GM23248 (cell line): Measurements from ENCODE around the gene TARDBP. TPM values are rescaled to one million over a fixed set of nuclear protein-coding genes. Genes with fewer than 3 reads are reported as not detected.
"Not testable (repeated sequence)": the region's sequence is repeated elsewhere in the genome, so short reads cannot be mapped to it uniquely, and the experiment has no call there.

Experiments used
- DNase-seq: peaks from one replicate; pipeline ENCODE4 v3.0.0-alpha.2; 2015
- H2AFZ ChIP-seq: fragments of 200-600 bp; sonication (generic); 2 replicates; pipeline ENCODE4 v1.6.1; 2016; ENCODE audit warnings: antibody characterized with exemption
- H3F3A ChIP-seq: fragments of 200-600 bp; sonication (generic); 2 replicates; pipeline ENCODE4 v1.6.1; 2016; ENCODE audit warnings: mild to moderate bottlenecking, antibody characterized with exemption, mixed run types; ENCODE audit not compliant: insufficient read depth
- H3K27ac ChIP-seq: fragments of 200-600 bp; sonication (generic); 2 replicates; pipeline ENCODE4 v1.5.1; 2016; ENCODE audit warnings: mild to moderate bottlenecking
- H3K27me3 ChIP-seq: fragments of 200-600 bp; sonication (generic); replicated peaks from 2 replicates; pipeline ENCODE4 v1.6.1; 2016; ENCODE audit warnings: mild to moderate bottlenecking; ENCODE audit not compliant: insufficient read depth
- H3K36me3 ChIP-seq: fragments of 200-600 bp; sonication (generic); 2 replicates; pipeline ENCODE4 v1.6.1; 2016; ENCODE audit warnings: low read depth, mild to moderate bottlenecking
- H3K4me1 ChIP-seq: fragments of 200-600 bp; sonication (generic); 2 replicates; pipeline ENCODE4 v1.6.1; 2016; ENCODE audit warnings: mild to moderate bottlenecking; ENCODE audit not compliant: insufficient read depth
- H3K4me2 ChIP-seq: fragments of 200-600 bp; sonication (generic); one replicate; pipeline ENCODE4 v1.6.1; 2016; ENCODE audit warnings: mild to moderate bottlenecking; ENCODE audit not compliant: unreplicated experiment
- H3K4me3 ChIP-seq: fragments of 200-600 bp; sonication (generic); 2 replicates; pipeline ENCODE4 v1.5.1; 2016; ENCODE audit warnings: mild to moderate bottlenecking
- H3K79me2 ChIP-seq: fragments of 200-600 bp; sonication (generic); 2 replicates; pipeline ENCODE4 v1.6.1; 2016; ENCODE audit warnings: mild to moderate bottlenecking; ENCODE audit not compliant: insufficient read depth
- H3K9ac ChIP-seq: fragments of 200-600 bp; sonication (generic); 2 replicates; pipeline ENCODE4 v1.6.1; 2016; ENCODE audit warnings: mild to moderate bottlenecking
- H3K9me2 ChIP-seq: fragments of 200-600 bp; sonication (generic); 2 replicates; pipeline ENCODE4 v1.6.1; 2016; ENCODE audit warnings: mixed run types, mild to moderate bottlenecking, moderate library complexity; ENCODE audit not compliant: insufficient read depth
- H3K9me3 ChIP-seq: fragments of 200-600 bp; sonication (generic); one replicate; pipeline ENCODE4 v1.6.1; 2017; ENCODE audit warnings: low read depth
- H4K20me1 ChIP-seq: fragments of 200-600 bp; sonication (generic); 2 replicates; pipeline ENCODE4 v1.6.0; 2016; ENCODE audit not compliant: insufficient read depth
- EZH2 ChIP-seq: fragments of 200-600 bp; sonication (generic); IDR thresholded peaks from 2 replicates; pipeline ENCODE4 v1.6.1; 2018; ENCODE audit warnings: antibody characterized with exemption, mild to moderate bottlenecking; ENCODE audit not compliant: insufficient read depth, poor library complexity, severe bottlenecking
- EZH2phosphoT487 ChIP-seq: fragments of 200-600 bp; sonication (generic); IDR thresholded peaks from 2 replicates; pipeline ENCODE4 v1.6.1; 2018; ENCODE audit warnings: antibody characterized with exemption, moderate library complexity, mild to moderate bottlenecking, low read depth; ENCODE audit not compliant: insufficient read depth
- WGBS, 2 experiments: methylation state at CpG; one replicate each; pipeline ENCODE4 v1.1.6; 2015 to 2017; ENCODE audit warnings: low lambda C conversion rate in 2 of 2, low coverage in 1 of 2; ENCODE audit errors: missing lambda C conversion rate in 2 of 2; 5-methylcytosine and 5-hydroxymethylcytosine counted together
- in situ Hi-C: fragments of 300-500 bp; cut with MboI; formaldehyde crosslinking; loops from 2 replicates; pipeline ENCODE4 v1.15.0; 2020
- polyA plus RNA-seq: library from polyadenylated mRNA; unstranded; fragments of >200 nt; fragmentation: Nextera tagmentation; extraction: Ambion mirVana; gene quantifications from 2 replicates; pipeline ENCODE4 v1.2.1, GENCODE V29; 2016
- total RNA-seq: library from RNA; depleted of rRNA; stranded (reverse); fragments of >200 nt; shearing (Covaris generic); gene quantifications from 2 replicates; pipeline ENCODE4 v1.2.3, GENCODE V29; 2014

TARDBP gene
- total and polyA plus RNA-seq, 2 experiments from 2014 or later = 36.0 to 128 TPM

DNA sequence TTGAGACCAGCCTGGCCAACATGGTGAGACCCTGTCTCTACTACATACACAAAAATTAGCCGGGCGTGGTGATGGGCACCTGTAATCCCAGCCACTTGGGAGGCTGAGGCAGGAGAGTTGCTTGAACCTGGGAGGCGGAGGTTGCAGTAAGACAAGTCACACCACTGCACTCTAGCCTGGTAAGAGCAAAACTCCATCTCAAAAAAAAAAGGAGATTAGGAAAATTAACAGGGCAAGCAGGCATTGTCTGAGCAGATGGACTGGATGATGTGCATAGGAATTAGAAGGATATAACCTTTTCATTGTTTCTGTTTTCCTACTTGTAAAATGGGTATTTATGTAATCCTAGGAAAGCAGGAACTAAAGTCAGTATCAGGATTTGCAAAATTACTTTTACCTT, 15.6 kb downstream of the TARDBP start:
- no peak for DNase-seq
- no peaks in the 10 kb centered on the region for H3K9me3 ChIP-seq
- H3K9ac ChIP-seq = no peak overlapping the region
- H2AFZ ChIP-seq = no peak overlapping the region
- peaks cover 28% of the 10 kb centered on the region for H3K79me2 ChIP-seq
- H4K20me1 ChIP-seq = no peaks in the 10 kb centered on the region
- H3K4me1 ChIP-seq = peaks cover 6% of the 10 kb centered on the region; the same call in 1 of the 2 replicates
- in situ Hi-C loops = no loop called here
- H3K4me2 ChIP-seq = no peak overlapping the region
- no peaks in the 10 kb centered on the region for H3K9me2 ChIP-seq
- H3F3A ChIP-seq = peaks cover 52% of the 10 kb centered on the region
- 69 to 72% methylated on average over 3 of the region's 3 CpGs for WGBS, 2 experiments
- TF ChIP-seq EZH2phosphoT487 (no peak), EZH2 (no peak)
- no peaks in the 10 kb centered on the region for H3K27me3 ChIP-seq
- no peak overlapping the region for H3K4me3 ChIP-seq
- H3K36me3 ChIP-seq = peaks cover 34% of the 10 kb centered on the region
- no peak overlapping the region for H3K27ac ChIP-seq

DNA sequence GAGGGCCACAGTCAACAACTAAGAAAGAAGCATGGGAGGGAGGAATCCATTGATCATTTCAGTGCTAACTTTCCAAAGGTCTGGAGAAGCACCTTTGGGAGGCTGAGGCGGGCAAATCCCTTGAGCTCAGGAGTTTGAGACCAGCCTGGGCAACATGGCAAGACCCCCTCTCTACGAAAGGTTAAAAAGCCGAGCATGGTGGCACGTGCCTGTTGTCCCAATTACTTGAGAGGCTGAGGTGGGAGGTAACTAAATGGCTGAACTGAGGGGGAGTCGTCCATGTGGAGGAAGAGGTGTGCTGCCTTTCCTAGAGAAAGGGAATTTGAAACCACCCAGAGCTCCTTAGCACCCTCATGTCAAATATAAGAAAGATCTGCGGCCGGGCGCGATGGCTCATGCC, 18.4 kb downstream of the TARDBP start:
- no peak overlapping the region for H3K4me2 ChIP-seq
- peaks cover 41% of the 10 kb centered on the region for H3F3A ChIP-seq
- WGBS, 2 experiments = 96 to 99% methylated on average over 9 of the region's 9 CpGs
- H3K9ac ChIP-seq = no peak overlapping the region
- no peaks in the 10 kb centered on the region for H3K9me3 ChIP-seq
- peaks cover 14% of the 10 kb centered on the region for H3K36me3 ChIP-seq
- TF ChIP-seq EZH2phosphoT487 (no peak), EZH2 (no peak)
- H3K9me2 ChIP-seq = no peaks in the 10 kb centered on the region
- H4K20me1 ChIP-seq = no peaks in the 10 kb centered on the region
- in situ Hi-C loops = loop anchor here (10.0 kb wide), 1 partner anchor 604 kb away; no protein-coding TSS in a partner anchor
- no peak for DNase-seq
- H2AFZ ChIP-seq = no peak overlapping the region
- H3K4me1 ChIP-seq = no peaks in the 10 kb centered on the region
- no peaks in the 10 kb centered on the region for H3K27me3 ChIP-seq
- no peak overlapping the region for H3K4me3 ChIP-seq
- H3K79me2 ChIP-seq = peaks cover 2% of the 10 kb centered on the region; the same call in 1 of the 2 replicates
- H3K27ac ChIP-seq = no peak overlapping the region

DNA sequence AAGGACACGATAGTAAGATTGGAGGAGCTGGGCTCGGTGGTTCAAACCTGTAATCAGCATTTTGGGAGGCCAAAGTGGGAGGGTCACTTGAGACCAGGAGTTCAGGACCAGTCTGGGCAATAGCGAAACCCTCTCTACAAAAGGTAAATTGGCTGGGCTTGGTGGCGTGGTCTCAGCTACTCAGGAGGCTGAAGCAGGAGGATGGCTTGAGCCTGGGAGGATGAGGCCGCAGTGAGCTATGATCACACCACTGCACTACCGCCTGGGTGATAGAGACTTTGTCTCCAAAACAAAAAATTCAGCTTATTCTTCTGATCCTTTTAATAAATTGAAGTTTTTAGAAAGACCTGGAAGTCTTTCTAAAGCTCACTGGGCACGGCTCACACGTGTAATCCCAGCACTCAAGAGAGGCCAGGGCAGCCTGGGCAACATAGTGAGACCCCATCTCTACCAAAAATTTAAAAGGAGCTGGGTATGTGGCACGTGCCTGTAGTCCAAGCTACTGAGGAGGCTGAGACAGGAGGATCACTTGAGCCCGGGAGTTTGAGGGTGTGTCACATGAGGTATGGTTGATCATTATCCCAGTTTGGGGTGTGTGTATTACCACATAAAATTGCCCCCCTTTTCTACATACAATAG, 19.3 kb downstream of the TARDBP start:
- Histone ChIP-seq H3K9me2 (no peaks in the 10 kb centered on the region), H3K9me3 (no peaks in the 10 kb centered on the region), H3K27ac (no peak overlapping the region), H3K4me2 (no peak overlapping the region), H3K36me3 (peaks cover 6% of the 10 kb centered on the region; the same call in 1 of the 2 replicates), H3K27me3 (no peaks in the 10 kb centered on the region), H3K9ac (no peak overlapping the region), H2AFZ (no peak overlapping the region), H3K4me3 (no peak overlapping the region), H3F3A (peaks cover 32% of the 10 kb centered on the region), H4K20me1 (no peaks in the 10 kb centered on the region), H3K4me1 (no peaks in the 10 kb centered on the region), H3K79me2 (no peaks in the 10 kb centered on the region)
- no peak for DNase-seq
- WGBS, 2 experiments = 79 to 85% methylated on average over 10 of the region's 10 CpGs
- TF ChIP-seq EZH2phosphoT487 (no peak), EZH2 (no peak)
- in situ Hi-C loops = loop anchor here (10.0 kb wide), 1 partner anchor 603 kb away; no protein-coding TSS in a partner anchor

DNA sequence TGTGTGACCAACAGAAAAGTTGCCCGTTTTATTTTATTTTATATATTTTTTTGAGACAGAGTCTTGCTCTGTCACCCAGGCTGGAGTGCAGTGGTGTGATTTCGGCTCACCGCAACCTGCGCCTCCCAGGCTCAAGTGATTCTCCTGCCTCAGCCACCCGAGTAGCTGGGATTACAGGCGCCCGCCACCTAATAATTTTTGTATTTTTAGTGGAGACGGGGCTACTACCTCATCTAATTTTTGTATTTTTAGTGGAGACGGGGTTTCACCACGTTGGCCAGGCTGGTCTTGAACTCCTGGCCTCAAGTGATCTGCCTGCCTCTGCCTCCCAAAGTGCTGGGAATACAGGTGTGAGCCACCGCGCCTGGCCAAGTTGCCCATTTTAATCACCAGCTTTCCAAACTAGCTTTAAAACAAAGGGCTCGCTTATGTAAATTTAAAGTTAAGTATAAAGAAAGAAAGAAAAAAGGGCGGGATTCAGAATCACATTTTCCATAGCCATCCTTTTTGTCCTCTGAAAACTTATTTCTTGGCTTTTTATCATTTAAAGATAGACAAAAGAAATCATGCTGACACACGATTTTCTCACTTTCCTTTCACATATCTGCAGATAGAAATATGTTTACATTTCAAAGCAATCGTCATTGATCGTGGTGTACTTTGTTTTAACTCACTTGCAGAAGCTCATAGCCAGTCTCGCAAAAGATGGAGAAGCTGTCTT, 24.7 kb downstream of the TARDBP start:
- not testable (repeated sequence) for H3K4me1 ChIP-seq, H3K36me3 ChIP-seq, H4K20me1 ChIP-seq, H3K9ac ChIP-seq, DNase-seq, H3K79me2 ChIP-seq, H3K27ac ChIP-seq, H3F3A ChIP-seq, H3K9me2 ChIP-seq, H3K9me3 ChIP-seq, H3K4me2 ChIP-seq, H3K27me3 ChIP-seq, H2AFZ ChIP-seq, H3K4me3 ChIP-seq
- in situ Hi-C loops = loop anchor here (10.0 kb wide), 1 partner anchor 598 kb away; no protein-coding TSS in a partner anchor
- WGBS, 2 experiments = 51% methylated on average over 18 of the region's 18 CpGs
